CD4-positive, CD25-positive, alpha-beta regulatory T cell (primary cell): Measurements from ENCODE around the gene TMEM179. TPM values are rescaled to one million over a fixed set of nuclear protein-coding genes. Genes with fewer than 3 reads are reported as not detected.
A peak's percentile ranks its signal among the peaks of the same experiment; 100 is the strongest.

Experiments used
- ATAC-seq, 2 donors: fragments of 150-1000 bp; cut with Tn5 transposase; one replicate each; pipeline ENCODE4 v1.10.0; 2021; ENCODE audit warnings: low read depth in 2 of 2, moderate number of reproducible peaks in 2 of 2, moderate library complexity in 1 of 2
- DNase-seq, 3 donors: peaks; one replicate each; pipeline versions ENCODE4 v3.0.0 to v3.0.0-alpha.2; 2012 to 2022; ENCODE audit warnings: mixed read lengths in 1 of 3
- H3K27ac ChIP-seq: one replicate; pipeline ENCODE4 v1.7.0; 2013; ENCODE audit warnings: mild to moderate bottlenecking, low read length; ENCODE audit not compliant: insufficient read depth, poor library complexity, severe bottlenecking
- H3K27me3 ChIP-seq: one replicate; pipeline ENCODE4 v1.7.0; 2013; ENCODE audit warnings: low read length; ENCODE audit not compliant: control insufficient read depth, insufficient read depth
- H3K36me3 ChIP-seq: one replicate; pipeline ENCODE4 v1.7.0; 2013; ENCODE audit warnings: mild to moderate bottlenecking, low read length, moderate library complexity; ENCODE audit not compliant: control insufficient read depth, insufficient read depth
- H3K4me1 ChIP-seq: 2 replicates; pipeline ENCODE4 v1.7.0; 2013; ENCODE audit warnings: mild to moderate bottlenecking, low read length; ENCODE audit not compliant: insufficient read depth, control insufficient read depth, poor library complexity, severe bottlenecking
- H3K4me3 ChIP-seq: one replicate; pipeline ENCODE4 v1.7.0; 2013; ENCODE audit warnings: low read depth, mild to moderate bottlenecking, low read length, moderate library complexity
- H3K9me3 ChIP-seq, 2 experiments: 1 replicate in 1 of 2; 2 replicates in 1 of 2; pipeline ENCODE4 v1.7.0; 2013; ENCODE audit warnings: low read length in 2 of 2, mild to moderate bottlenecking in 1 of 2, moderate library complexity in 1 of 2; ENCODE audit not compliant: control insufficient read depth in 2 of 2
- H3K27ac Mint-ChIP-seq, 3 donors: one replicate each; pipeline ENCODE4 v1.8.0; 2020 to 2022; ENCODE audit warnings: mild to moderate bottlenecking in 3 of 3, mixed read lengths in 3 of 3, moderate library complexity in 2 of 3
- H3K27me3 Mint-ChIP-seq: one replicate; pipeline ENCODE4 v1.8.0; 2022; ENCODE audit warnings: mild to moderate bottlenecking, mixed read lengths
- H3K36me3 Mint-ChIP-seq: one replicate; pipeline ENCODE4 v1.8.0; 2020; ENCODE audit warnings: mixed read lengths
- H3K4me1 Mint-ChIP-seq, 4 donors: one replicate each; pipeline ENCODE4 v1.8.0; 2020 to 2022; ENCODE audit warnings: mixed read lengths in 4 of 4, mild to moderate bottlenecking in 1 of 4
- H3K4me3 Mint-ChIP-seq, 4 donors: one replicate each; pipeline ENCODE4 v1.8.0; 2020 to 2022; ENCODE audit warnings: mild to moderate bottlenecking in 4 of 4, mixed read lengths in 4 of 4, moderate library complexity in 3 of 4
- H3K9me3 Mint-ChIP-seq, 7 donors: one replicate each; pipeline ENCODE4 v1.8.0; 2020 to 2022; ENCODE audit warnings: mixed read lengths in 7 of 7, mild to moderate bottlenecking in 3 of 7, moderate library complexity in 2 of 7
- polyA plus RNA-seq, 4 donors: library from polyadenylated mRNA; unstranded; fragments of 300-500 nt; fragmentation: Illumina TruSeq; gene quantifications; one replicate each; pipeline ENCODE4 v1.2.3, GENCODE V29; 2021
- total RNA-seq: library from RNA; stranded (reverse); gene quantifications from one replicate; pipeline ENCODE4 v1.2.3, GENCODE V29; 2022

TMEM179 gene
- total and polyA plus RNA-seq, 5 donors from 2014 or later, result not detected

DNA sequence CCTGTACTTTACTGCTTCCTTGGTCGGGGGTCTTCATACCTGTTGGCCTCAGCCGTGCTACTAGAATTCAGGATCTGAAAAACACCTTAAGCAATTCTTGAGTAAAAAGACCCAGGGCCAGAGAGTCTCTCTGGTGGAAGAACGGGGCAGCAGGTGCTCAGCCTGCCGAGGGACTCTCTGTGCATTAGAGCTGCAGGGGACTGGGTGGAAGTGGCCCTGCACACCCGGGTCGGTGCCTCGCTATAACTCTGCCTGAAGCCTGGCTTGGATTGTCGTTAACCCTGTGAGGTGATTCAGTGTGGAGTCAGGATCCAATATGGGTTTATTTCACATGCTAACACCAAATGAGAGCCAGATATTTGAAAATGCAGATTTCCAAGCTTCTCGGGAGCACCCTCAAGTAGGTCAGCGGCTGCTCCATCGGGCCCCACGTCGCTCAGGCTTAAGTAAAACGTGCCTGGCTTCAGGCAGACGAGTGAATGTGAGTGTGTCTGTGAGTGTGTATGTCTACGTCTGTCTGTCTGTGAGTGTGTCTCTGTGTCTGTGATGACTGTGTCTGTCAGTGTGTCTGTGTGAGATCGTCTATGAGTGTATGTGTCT is 60.1 kb downstream of the TMEM179 start:
- Histone ChIP-seq H3K4me1 (no peaks in the 10 kb centered on the region), H3K27me3 (peaks cover 5% of the 10 kb centered on the region), H3K36me3 (no peaks in the 10 kb centered on the region), H3K9me3 (no peaks in the 10 kb centered on the region), H3K4me3 (no peak overlapping the region), H3K27ac (no peak overlapping the region)
- ATAC-seq (no peak), DNase-seq (no peak)
- Mint-ChIP-seq H3K27me3 (peaks cover 13% of the 10 kb centered on the region), H3K9me3 (peaks cover 0 to 1% (median 0%) of the 10 kb centered on the region in 7 donors), H3K4me1 (no peaks in the 10 kb centered on the region), H3K4me3 (no peak overlapping the region), H3K36me3 (no peaks in the 10 kb centered on the region), H3K27ac (no peak overlapping the region)

DNA sequence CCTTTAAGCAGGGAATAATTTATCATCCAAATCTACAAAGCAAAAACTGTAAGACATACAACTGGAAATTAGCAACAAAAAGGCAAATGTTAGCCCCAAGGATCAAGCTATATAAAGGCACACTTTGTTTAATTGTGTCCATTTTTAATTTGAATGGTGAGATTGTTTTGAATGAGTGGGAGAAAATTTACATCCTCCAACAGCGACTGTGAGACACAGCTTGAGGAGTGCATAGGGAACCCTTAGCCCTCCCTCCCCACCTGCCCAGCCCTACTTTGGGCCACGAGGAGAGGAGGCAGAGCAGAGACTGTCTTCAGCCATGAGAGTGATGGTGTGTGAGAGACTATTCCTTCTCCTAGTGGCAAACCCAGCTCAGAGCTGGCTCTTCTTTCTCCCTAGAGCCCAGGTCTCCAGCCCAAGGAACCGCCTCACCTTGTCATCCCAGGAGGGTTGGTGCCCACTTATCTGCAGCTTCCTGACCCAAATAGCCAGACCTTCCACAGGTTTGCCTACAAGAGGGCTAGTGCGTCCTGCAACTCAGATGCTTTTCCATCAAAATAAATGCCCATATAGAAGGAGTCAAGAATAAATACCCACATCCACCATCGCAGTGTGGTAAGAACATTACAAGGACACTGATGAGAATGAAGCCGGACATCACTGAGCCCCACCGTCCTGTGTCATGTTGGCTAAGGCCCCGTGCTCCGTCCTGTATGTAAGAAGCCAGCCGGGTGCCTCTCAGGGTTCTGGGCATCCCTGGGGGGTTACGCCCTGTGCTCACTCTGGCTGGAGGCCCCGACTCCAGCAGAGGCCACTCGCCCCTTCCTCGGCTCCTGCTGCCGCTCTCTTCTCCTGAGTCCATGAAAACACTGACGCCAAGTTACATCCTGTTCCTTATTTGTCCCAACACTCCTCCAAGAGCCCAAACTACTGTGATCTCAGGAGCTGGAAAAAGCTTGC is 61.4 kb downstream of the TMEM179 start:
- Mint-ChIP-seq H3K36me3 (no peaks in the 10 kb centered on the region), H3K27ac (peak overlapping the region in 1 of 3 donors; percentile 71), H3K4me3 (no peak overlapping the region), H3K9me3 (peaks cover 0 to 3% (median 0%) of the 10 kb centered on the region in 7 donors), H3K4me1 (no peaks in the 10 kb centered on the region), H3K27me3 (peaks cover 13% of the 10 kb centered on the region)
- H3K36me3 ChIP-seq, result no peaks in the 10 kb centered on the region
- H3K4me3 ChIP-seq, result no peak overlapping the region
- DNase-seq (no peak), ATAC-seq (no peak)
- peaks cover 5% of the 10 kb centered on the region for H3K27me3 ChIP-seq
- no peaks in the 10 kb centered on the region for H3K4me1 ChIP-seq
- H3K9me3 ChIP-seq, result no peaks in the 10 kb centered on the region
- H3K27ac ChIP-seq, result no peak overlapping the region

DNA sequence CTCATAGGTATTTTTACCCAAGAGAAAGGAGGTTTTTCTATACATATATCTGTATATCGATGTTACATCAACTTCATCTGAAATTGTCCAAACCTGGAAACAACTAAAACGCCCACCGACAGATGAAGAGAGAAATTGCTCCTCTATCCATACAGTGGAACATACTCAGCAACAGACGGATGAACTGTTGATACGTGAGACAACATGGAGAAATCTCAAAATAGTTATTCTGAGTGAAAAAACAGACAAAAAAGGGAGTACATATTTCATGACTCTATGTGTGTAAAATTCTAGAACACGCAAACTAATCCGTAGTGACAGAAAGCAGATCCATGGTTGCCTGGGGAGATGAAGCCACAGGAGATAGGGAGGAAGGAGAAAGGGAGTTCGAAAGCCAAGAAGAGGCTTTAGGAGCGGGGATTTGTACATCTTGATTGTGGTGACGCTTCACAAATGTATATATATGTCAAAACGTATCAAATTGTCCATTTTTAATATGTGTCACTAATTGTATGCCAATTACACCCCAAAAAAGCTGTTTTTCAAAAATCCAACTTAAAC is 62.6 kb downstream of the TMEM179 start:
- Histone ChIP-seq H3K36me3 (no peaks in the 10 kb centered on the region), H3K9me3 (no peaks in the 10 kb centered on the region), H3K27me3 (peaks cover 5% of the 10 kb centered on the region), H3K27ac (no peak overlapping the region), H3K4me1 (no peaks in the 10 kb centered on the region), H3K4me3 (no peak overlapping the region)
- peak overlapping the region in 1 of 3 donors; percentile 0 for H3K27ac Mint-ChIP-seq
- ATAC-seq (no peak), DNase-seq (no peak)
- H3K27me3 Mint-ChIP-seq, result peaks cover 13% of the 10 kb centered on the region
- H3K4me1 Mint-ChIP-seq, result peaks cover 0 to 5% (median 1%) of the 10 kb centered on the region in 4 donors
- H3K4me3 Mint-ChIP-seq, result no peak overlapping the region
- H3K36me3 Mint-ChIP-seq, result no peaks in the 10 kb centered on the region
- H3K9me3 Mint-ChIP-seq, result peaks cover 0 to 3% (median 0%) of the 10 kb centered on the region in 7 donors

Other genes starting within 250 kb of the TMEM179 start
- gene C14orf180, start 25.0 kb downstream of the TMEM179 start, total RNA-seq, result not detected
- gene C14orf180, start 25.0 kb downstream of the TMEM179 start, polyA plus RNA-seq, result not detected
- gene INF2, start 84.8 kb upstream of the TMEM179 start, total RNA-seq, result 74.3 TPM
- gene INF2, start 84.8 kb upstream of the TMEM179 start, polyA plus RNA-seq, result 1 to 10 TPM; 4.2 to 8.9 (median 6.6) TPM
- gene ADSS1, start 119.5 kb upstream of the TMEM179 start, total RNA-seq, result 1.9 TPM
- 1 to 10 TPM in 2 of 4 donors, under 1 TPM in 2; 0.10 to 1.7 (median 1.0) TPM for gene ADSS1, start 119.5 kb upstream of the TMEM179 start, polyA plus RNA-seq
- gene SIVA1, start 148.4 kb upstream of the TMEM179 start, total RNA-seq, result 82.6 TPM
- 100 to 1,000 TPM; 234 to 281 (median 246) TPM for gene SIVA1, start 148.4 kb upstream of the TMEM179 start, polyA plus RNA-seq
- 86.0 TPM for gene AKT1, start 191.0 kb upstream of the TMEM179 start, total RNA-seq
- gene AKT1, start 191.0 kb upstream of the TMEM179 start, polyA plus RNA-seq, result 10 to 100 TPM in 2 of 4 donors, 1 to 10 TPM in 2; 6.3 to 19.8 (median 12.4) TPM
- gene ZBTB42, start 196.3 kb upstream of the TMEM179 start, total RNA-seq, result 3.6 TPM
- 1 to 10 TPM; 1.3 to 2.1 (median 1.9) TPM for gene ZBTB42, start 196.3 kb upstream of the TMEM179 start, polyA plus RNA-seq